Retinal pigment epithelial cell (primary cell): Measurements from ENCODE around the gene SLC35A4.
"Not testable (repeated sequence)": the region's sequence is repeated elsewhere in the genome, so short reads cannot be mapped to it uniquely, and the experiment has no call there.

ENCODE experiments used
- DNase-seq: peaks from one replicate; pipeline ENCODE4 v3.0.0-alpha.2; 2010; ENCODE audit warnings: low read depth
- H3K4me3 ChIP-seq: 2 replicates; pipeline ENCODE4 v1.5.1; 2011; ENCODE audit warnings: mild to moderate bottlenecking, low read length, control low read depth, moderate library complexity
- TF ChIP-seq, protein P1 (sequence below): conservative IDR thresholded peaks from 2 replicates; pipeline ENCODE4 v1.5.1; 2011; ENCODE audit warnings: low read depth, low read length, control low read depth, inconsistent platforms

The SLC35A4 gene

DNA sequence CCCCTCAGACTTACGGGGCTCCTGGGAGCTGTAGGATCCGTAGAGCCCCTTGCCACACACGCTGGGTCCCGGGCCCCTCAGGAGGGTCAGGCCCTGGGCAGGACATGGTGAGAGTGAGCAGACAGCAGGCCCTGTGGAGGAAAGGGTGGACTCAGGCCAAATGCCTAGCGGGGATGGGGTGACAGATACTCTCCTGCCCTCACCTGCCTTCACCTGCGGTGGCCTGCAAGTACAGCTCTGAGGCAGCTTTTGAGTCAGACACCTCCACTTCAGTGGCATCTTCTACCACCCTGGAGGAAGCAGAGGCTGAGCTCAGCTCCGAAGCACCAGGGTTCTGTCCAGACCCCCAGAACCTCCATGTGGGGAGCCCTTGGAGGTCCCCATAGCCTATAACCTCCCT, 26.2 kb downstream of the SLC35A4 start:
- TF ChIP-seq, protein P1, sequence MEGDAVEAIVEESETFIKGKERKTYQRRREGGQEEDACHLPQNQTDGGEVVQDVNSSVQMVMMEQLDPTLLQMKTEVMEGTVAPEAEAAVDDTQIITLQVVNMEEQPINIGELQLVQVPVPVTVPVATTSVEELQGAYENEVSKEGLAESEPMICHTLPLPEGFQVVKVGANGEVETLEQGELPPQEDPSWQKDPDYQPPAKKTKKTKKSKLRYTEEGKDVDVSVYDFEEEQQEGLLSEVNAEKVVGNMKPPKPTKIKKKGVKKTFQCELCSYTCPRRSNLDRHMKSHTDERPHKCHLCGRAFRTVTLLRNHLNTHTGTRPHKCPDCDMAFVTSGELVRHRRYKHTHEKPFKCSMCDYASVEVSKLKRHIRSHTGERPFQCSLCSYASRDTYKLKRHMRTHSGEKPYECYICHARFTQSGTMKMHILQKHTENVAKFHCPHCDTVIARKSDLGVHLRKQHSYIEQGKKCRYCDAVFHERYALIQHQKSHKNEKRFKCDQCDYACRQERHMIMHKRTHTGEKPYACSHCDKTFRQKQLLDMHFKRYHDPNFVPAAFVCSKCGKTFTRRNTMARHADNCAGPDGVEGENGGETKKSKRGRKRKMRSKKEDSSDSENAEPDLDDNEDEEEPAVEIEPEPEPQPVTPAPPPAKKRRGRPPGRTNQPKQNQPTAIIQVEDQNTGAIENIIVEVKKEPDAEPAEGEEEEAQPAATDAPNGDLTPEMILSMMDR: no peak
- no peak for DNase-seq
- no peak overlapping the region for H3K4me3 ChIP-seq

DNA sequence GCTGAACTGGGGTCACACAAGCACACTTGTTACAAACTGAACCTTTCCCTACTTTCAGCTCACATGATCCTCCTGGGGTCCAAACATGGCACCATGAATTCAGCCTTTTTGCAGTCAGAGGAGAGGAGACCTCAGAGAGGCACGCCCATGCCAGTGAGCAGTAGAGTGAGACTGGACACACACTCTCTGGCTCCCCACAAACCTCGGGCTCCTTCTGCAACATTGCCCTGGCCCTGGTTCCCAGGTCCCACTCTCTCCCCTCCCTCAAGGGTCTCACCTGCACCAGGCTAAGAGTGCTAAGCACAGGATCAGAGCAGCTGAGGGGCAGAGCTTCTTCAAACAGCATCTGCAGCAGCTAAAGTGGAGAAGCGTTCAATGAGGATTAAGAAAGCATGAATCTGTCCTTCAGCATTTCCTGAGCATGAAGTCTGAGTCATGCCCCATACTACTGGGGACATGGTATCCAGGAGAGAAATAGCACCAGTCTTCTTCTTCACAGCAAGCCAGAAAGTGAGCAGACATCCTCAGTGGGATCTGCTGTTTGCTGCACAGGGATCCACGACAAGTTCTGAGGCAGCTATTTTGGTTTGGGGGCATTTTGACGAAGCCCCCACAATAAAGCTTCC, 27.2 kb downstream of the SLC35A4 start:
- TF ChIP-seq, protein P1: no peak
- DNase-seq: no peak
- no peak overlapping the region for H3K4me3 ChIP-seq

DNA sequence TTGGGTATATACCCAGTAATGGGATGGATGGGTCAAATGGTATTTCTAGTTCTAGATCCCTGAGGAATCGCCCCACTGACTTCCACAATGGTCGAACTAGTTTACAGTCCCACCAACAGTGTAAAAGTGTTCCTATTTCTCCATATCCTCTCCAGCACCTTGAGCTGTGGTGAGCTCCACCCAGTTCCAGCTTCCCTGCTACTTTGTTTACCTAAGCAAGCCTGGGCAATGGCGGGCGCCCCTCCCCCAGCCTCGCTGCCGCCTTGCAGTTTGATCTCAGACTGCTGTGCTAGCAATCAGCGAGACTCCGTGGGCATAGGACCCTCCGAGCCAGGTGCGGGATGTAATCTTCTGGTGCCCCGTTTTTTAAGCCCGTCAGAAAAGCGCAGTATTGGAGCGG, 28.4 kb downstream of the SLC35A4 start:
- not testable (repeated sequence) for DNase-seq, H3K4me3 ChIP-seq

DNA sequence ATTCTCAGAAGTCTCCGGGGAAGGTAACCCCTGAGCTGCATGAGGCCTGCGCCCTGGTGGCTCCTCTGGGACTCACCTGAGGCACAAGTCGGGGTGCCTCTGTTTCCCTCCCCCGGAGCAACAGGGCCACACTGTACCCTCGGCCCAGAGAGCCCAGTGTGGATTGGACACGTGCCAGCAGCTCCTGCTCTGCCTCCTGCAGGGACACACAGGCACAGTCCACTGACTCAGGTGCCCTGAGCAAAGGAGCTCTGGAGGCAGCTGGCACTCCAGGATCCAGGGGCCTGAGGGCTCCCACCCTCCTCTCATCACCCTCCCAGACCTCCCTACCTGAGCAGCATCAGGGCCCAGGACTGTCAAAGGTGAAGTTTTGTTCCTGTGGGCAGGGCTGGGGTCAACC, 29.5 kb downstream of the SLC35A4 start:
- TF ChIP-seq, protein P1: no peak
- H3K4me3 ChIP-seq: no peak overlapping the region
- no peak for DNase-seq

DNA sequence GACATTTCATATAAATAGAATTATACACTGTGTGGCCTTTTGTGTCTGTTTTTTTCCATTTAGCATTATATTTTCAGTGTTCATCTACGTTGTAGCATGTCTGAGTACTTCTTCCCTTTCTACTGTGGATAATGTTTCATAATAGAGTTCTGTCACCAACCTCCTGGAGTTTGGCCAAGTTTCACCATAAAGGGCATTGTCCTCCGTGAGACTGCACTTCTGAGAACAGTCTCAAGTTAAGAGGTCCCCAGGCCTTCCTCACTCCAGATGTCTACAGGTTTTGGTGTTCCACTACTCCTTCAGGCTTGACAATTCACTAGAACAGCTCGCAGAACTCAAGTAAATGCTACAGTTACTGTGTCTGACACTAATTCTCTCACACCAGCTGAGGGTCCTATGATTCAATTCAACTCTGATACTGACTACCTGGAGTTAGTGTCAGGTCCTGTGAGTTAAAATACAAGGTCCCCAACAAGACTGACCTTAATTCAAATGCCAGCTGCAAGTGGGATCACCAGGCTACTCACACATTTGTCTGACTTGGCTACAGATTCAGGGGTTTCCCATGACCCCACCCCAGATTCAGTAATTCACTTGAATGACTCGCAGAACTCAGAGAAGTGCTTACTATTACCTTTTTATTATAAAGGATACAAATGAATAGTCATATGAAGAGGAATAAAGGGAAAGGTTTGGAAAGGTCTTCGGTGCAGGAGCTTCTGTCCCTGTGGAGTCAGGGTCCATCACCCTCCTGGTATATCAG, 31.1 kb downstream of the SLC35A4 start:
- TF ChIP-seq, protein P1: no peak
- no peak overlapping the region for H3K4me3 ChIP-seq
- DNase-seq: no peak

DNA sequence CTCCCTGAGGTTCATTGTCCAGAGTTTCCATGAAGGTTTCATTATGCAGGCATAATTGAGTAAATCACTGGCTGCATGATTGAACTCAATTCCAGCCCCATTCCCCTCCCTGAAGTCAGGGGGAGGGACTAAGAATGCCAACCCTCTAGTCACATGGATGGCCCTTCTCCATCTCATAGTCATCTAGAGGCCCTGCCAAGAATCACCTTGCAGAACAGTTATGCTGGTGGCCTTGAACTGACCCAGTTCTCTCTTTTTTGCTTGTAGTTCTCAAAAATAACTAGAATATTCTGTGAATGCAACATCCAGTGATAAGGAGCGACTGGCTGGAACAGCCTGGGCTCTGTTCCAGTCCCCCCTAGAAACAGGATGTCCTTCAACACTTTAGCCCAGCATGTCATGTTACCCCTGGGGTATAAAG, 31.7 kb downstream of the SLC35A4 start:
- DNase-seq: no peak
- H3K4me3 ChIP-seq: no peak overlapping the region
- TF ChIP-seq, protein P1: no peak

DNA sequence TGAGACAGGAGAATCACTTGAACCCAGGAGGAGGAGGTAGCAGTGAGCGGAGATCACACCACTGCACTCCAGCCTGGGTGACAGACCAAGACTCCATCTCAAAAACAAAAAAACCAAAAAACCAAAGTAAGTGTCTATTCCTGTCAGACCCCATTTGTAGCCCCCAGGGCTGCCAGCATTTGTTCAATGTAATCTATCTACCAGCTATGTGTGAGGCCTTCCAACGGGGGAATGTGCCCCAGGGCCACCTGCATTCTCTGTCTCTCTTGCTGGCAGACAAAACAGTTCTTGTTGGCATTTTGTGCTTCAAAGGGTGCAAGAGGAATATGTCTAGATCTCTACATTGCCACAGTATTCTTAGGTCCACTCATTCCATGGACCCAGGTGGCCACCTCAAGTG, 34.2 kb downstream of the SLC35A4 start:
- TF ChIP-seq, protein P1: no peak
- no peak for DNase-seq
- no peak overlapping the region for H3K4me3 ChIP-seq
